Duodenal mucosa (tissue), 2 donors: ENCODE data around the gene GRM1.

Experiments used
- H3K27ac ChIP-seq: one replicate; pipeline ENCODE4 v1.7.0; 2013; ENCODE audit warnings: low read depth, low read length
- H3K27me3 ChIP-seq, 2 donors: one replicate each; pipeline ENCODE4 v1.7.0; 2013; ENCODE audit warnings: low read length in 2 of 2, control low read depth in 1 of 2; ENCODE audit not compliant: insufficient read depth in 2 of 2, control insufficient read depth in 1 of 2
- H3K36me3 ChIP-seq, 2 donors: one replicate each; pipeline ENCODE4 v1.7.0; 2013; ENCODE audit warnings: low read length in 2 of 2, control low read depth in 1 of 2; ENCODE audit not compliant: insufficient read depth in 2 of 2, control insufficient read depth in 1 of 2
- H3K4me1 ChIP-seq, 2 donors: one replicate each; pipeline ENCODE4 v1.7.0; 2013; ENCODE audit warnings: low read length in 2 of 2, control low read depth in 1 of 2; ENCODE audit not compliant: insufficient read depth in 2 of 2, control insufficient read depth in 1 of 2
- H3K4me3 ChIP-seq, 2 donors: one replicate each; pipeline ENCODE4 v1.7.0; 2013; ENCODE audit warnings: low read length in 2 of 2, low read depth in 1 of 2
- H3K9ac ChIP-seq, 2 donors: one replicate each; pipeline ENCODE4 v1.7.0; 2013; ENCODE audit warnings: low read length in 2 of 2, low read depth in 1 of 2
- H3K9me3 ChIP-seq, 2 donors: one replicate each; pipeline ENCODE4 v1.7.0; 2013; ENCODE audit warnings: low read length in 2 of 2, control low read depth in 1 of 2; ENCODE audit not compliant: control insufficient read depth in 1 of 2

The GRM1 gene

GRCh38 chr6:146302994-146303393 is 274.1 kb downstream of the GRM1 start:
- H3K27me3 ChIP-seq = no peaks in the 10 kb centered on the region
- no peaks in the 10 kb centered on the region for H3K9me3 ChIP-seq
- no peak overlapping the region for H3K27ac ChIP-seq
- no peaks in the 10 kb centered on the region for H3K36me3 ChIP-seq
- H3K9ac ChIP-seq = no peak overlapping the region
- H3K4me3 ChIP-seq = no peak overlapping the region
- no peaks in the 10 kb centered on the region for H3K4me1 ChIP-seq

- Histone ChIP-seq H3K9ac (no peak overlapping the region), H3K9me3 (no peaks in the 10 kb centered on the region), H3K4me3 (no peak overlapping the region), H3K4me1 (no peaks in the 10 kb centered on the region), H3K27ac (no peak overlapping the region), H3K36me3 (no peaks in the 10 kb centered on the region), H3K27me3 (no peaks in the 10 kb centered on the region)
These were observed 275.3 kb downstream of the GRM1 start for GRCh38 chr6:146304181-146304580.

GRCh38 chr6:146305092-146305491 is 276.2 kb downstream of the GRM1 start:
- no peaks in the 10 kb centered on the region for H3K36me3 ChIP-seq
- H3K4me1 ChIP-seq = no peaks in the 10 kb centered on the region
- H3K27ac ChIP-seq = no peak overlapping the region

GRCh38 chr6:146305951-146306350 is 277.1 kb downstream of the GRM1 start:
- Histone ChIP-seq H3K4me1 (no peaks in the 10 kb centered on the region), H3K4me3 (no peak overlapping the region), H3K27ac (no peak overlapping the region), H3K9ac (no peak overlapping the region), H3K27me3 (no peaks in the 10 kb centered on the region), H3K36me3 (no peaks in the 10 kb centered on the region), H3K9me3 (no peaks in the 10 kb centered on the region)

More at GRCh38 chr6:146305092-146305491, 276.2 kb downstream of the GRM1 start:
- no peak overlapping the region for H3K4me3 ChIP-seq
- H3K9me3 ChIP-seq = no peaks in the 10 kb centered on the region
- no peak overlapping the region for H3K9ac ChIP-seq
- no peaks in the 10 kb centered on the region for H3K27me3 ChIP-seq

- no peak overlapping the region for H3K4me3 ChIP-seq
- no peak overlapping the region for H3K9ac ChIP-seq
- no peaks in the 10 kb centered on the region for H3K36me3 ChIP-seq
- no peaks in the 10 kb centered on the region for H3K9me3 ChIP-seq
- H3K27me3 ChIP-seq = no peaks in the 10 kb centered on the region
- H3K27ac ChIP-seq = no peak overlapping the region
- H3K4me1 ChIP-seq = no peaks in the 10 kb centered on the region
These were observed 281.8 kb downstream of the GRM1 start for GRCh38 chr6:146310628-146311027.

- Histone ChIP-seq H3K4me1 (no peaks in the 10 kb centered on the region), H3K27ac (no peak overlapping the region), H3K36me3 (no peaks in the 10 kb centered on the region), H3K4me3 (no peak overlapping the region), H3K9ac (no peak overlapping the region), H3K9me3 (no peaks in the 10 kb centered on the region), H3K27me3 (no peaks in the 10 kb centered on the region)
These were observed 282.2 kb downstream of the GRM1 start for GRCh38 chr6:146311079-146311478.

GRCh38 chr6:146312608-146313007 is 283.7 kb downstream of the GRM1 start:
- Histone ChIP-seq H3K9ac (no peak overlapping the region), H3K27ac (no peak overlapping the region), H3K9me3 (no peaks in the 10 kb centered on the region), H3K27me3 (no peaks in the 10 kb centered on the region), H3K36me3 (no peaks in the 10 kb centered on the region), H3K4me1 (no peaks in the 10 kb centered on the region), H3K4me3 (no peak overlapping the region)

- no peaks in the 10 kb centered on the region for H3K9me3 ChIP-seq
- no peaks in the 10 kb centered on the region for H3K36me3 ChIP-seq
- no peak overlapping the region for H3K4me3 ChIP-seq
- no peaks in the 10 kb centered on the region for H3K27me3 ChIP-seq
- no peak overlapping the region for H3K9ac ChIP-seq
- H3K4me1 ChIP-seq = no peaks in the 10 kb centered on the region
- H3K27ac ChIP-seq = no peak overlapping the region
These were observed 286.7 kb downstream of the GRM1 start for GRCh38 chr6:146315381-146316174.

GRCh38 chr6:146316175-146316495 is 287.3 kb downstream of the GRM1 start:
- Histone ChIP-seq H3K4me3 (no peak overlapping the region), H3K4me1 (no peaks in the 10 kb centered on the region), H3K9ac (no peak overlapping the region), H3K36me3 (no peaks in the 10 kb centered on the region), H3K27ac (no peak overlapping the region), H3K27me3 (no peaks in the 10 kb centered on the region), H3K9me3 (no peaks in the 10 kb centered on the region)

- H3K9me3 ChIP-seq = no peaks in the 10 kb centered on the region
- H3K27ac ChIP-seq = no peak overlapping the region
- H3K4me1 ChIP-seq = no peaks in the 10 kb centered on the region
- H3K9ac ChIP-seq = no peak overlapping the region
- no peaks in the 10 kb centered on the region for H3K27me3 ChIP-seq
- no peaks in the 10 kb centered on the region for H3K36me3 ChIP-seq
- H3K4me3 ChIP-seq = no peak overlapping the region
These were observed 302.2 kb downstream of the GRM1 start for GRCh38 chr6:146331013-146331412.
